GM23248 (cell line): ENCODE data around the gene CEMIP2.

ENCODE experiments used
- EZH2 ChIP-seq: fragments of 200-600 bp; sonication (generic); IDR thresholded peaks from 2 replicates; pipeline ENCODE4 v1.6.1; 2018; ENCODE audit warnings: antibody characterized with exemption, mild to moderate bottlenecking; ENCODE audit not compliant: insufficient read depth, poor library complexity, severe bottlenecking
- EZH2phosphoT487 ChIP-seq: fragments of 200-600 bp; sonication (generic); IDR thresholded peaks from 2 replicates; pipeline ENCODE4 v1.6.1; 2018; ENCODE audit warnings: antibody characterized with exemption, moderate library complexity, mild to moderate bottlenecking, low read depth; ENCODE audit not compliant: insufficient read depth

GRCh38 chr9:71637375-71637774, 130.9 kb downstream of the CEMIP2 start:
- TF ChIP-seq EZH2phosphoT487 (no peak), EZH2 (no peak)
